CD14-positive monocyte (primary cell): ENCODE results near the gene WWOX. TPM values are rescaled to one million over a fixed set of nuclear protein-coding genes. Genes with fewer than 3 reads are reported as not detected.

Source experiments
- DNase-seq, 3 donors: peaks; one replicate each; pipeline ENCODE4 v3.0.0-alpha.2; 2011 to 2022
- H2AFZ ChIP-seq: 2 replicates; pipeline ENCODE4 v1.6.0; 2012; ENCODE audit warnings: mild to moderate bottlenecking, low read depth, low read length, inconsistent platforms; ENCODE audit not compliant: insufficient read depth, poor library complexity, severe bottlenecking
- H3K27ac ChIP-seq, 2 donors: 1 replicate in 1 of 2; 2 replicates in 1 of 2; pipeline ENCODE4 v1.5.1; 2012 to 2013; ENCODE audit warnings: low read length in 2 of 2, control low read depth in 1 of 2, inconsistent platforms in 1 of 2, low read depth in 1 of 2, mild to moderate bottlenecking in 1 of 2
- H3K27me3 ChIP-seq, 2 donors: one replicate each; pipeline versions ENCODE4 v1.6.0 to v1.6.1; 2011 to 2013; ENCODE audit warnings: low read length in 2 of 2; ENCODE audit not compliant: control insufficient read depth in 2 of 2, insufficient read depth in 2 of 2
- H3K36me3 ChIP-seq, 2 donors: replicated peaks in 1 of 2; 1 replicate in 1 of 2; 2 replicates in 1 of 2; pipeline versions ENCODE4 v1.5.1 to v1.6.1; 2012 to 2013; ENCODE audit warnings: low read length in 2 of 2, control low read depth in 1 of 2, inconsistent platforms in 1 of 2, mild to moderate bottlenecking in 1 of 2; ENCODE audit not compliant: insufficient read depth in 2 of 2, control insufficient read depth in 1 of 2
- H3K4me1 ChIP-seq, 2 donors: 1 replicate in 1 of 2; 2 replicates in 1 of 2; pipeline versions ENCODE4 v1.5.1 to v1.6.1; 2012 to 2013; ENCODE audit warnings: low read length in 2 of 2, control low read depth in 1 of 2, inconsistent platforms in 1 of 2, mild to moderate bottlenecking in 1 of 2, moderate library complexity in 1 of 2; ENCODE audit not compliant: insufficient read depth in 2 of 2, control insufficient read depth in 1 of 2
- H3K4me2 ChIP-seq: replicated peaks from 2 replicates; pipeline ENCODE3; 2012; ENCODE audit warnings: low read length, moderate library complexity, mild to moderate bottlenecking; ENCODE audit not compliant: poor library complexity, severe bottlenecking; ENCODE audit errors: extremely low read depth
- H3K4me3 ChIP-seq, 3 experiments: fragments of 200-600 bp in 1 of 3; sonication (generic) in 1 of 3; replicated peaks in 1 of 3; 1 replicate in 2 of 3; 2 replicates in 1 of 3; pipeline ENCODE4 v1.5.1; 2011 to 2013; ENCODE audit warnings: low read length in 3 of 3, mild to moderate bottlenecking in 3 of 3, control low read depth in 2 of 3, low read depth in 2 of 3, inconsistent platforms in 1 of 3, moderate library complexity in 1 of 3
- H3K79me2 ChIP-seq: 2 replicates; pipeline ENCODE4 v1.6.0; 2012; ENCODE audit warnings: mild to moderate bottlenecking, control low read depth, inconsistent platforms, low read length, moderate library complexity; ENCODE audit not compliant: insufficient read depth
- H3K9ac ChIP-seq: 2 replicates; pipeline ENCODE4 v1.6.0; 2017; ENCODE audit warnings: low read length, mild to moderate bottlenecking; ENCODE audit not compliant: insufficient read depth, poor library complexity, severe bottlenecking
- H3K9me3 ChIP-seq, 2 donors: replicated peaks in 1 of 2; 1 replicate in 1 of 2; 2 replicates in 1 of 2; pipeline versions ENCODE4 v1.5.1 to v1.6.1; 2012 to 2013; ENCODE audit warnings: low read length in 2 of 2, control low read depth in 1 of 2; ENCODE audit not compliant: control insufficient read depth in 1 of 2, insufficient read depth in 1 of 2
- H4K20me1 ChIP-seq: 2 replicates; pipeline ENCODE4 v1.6.0; 2012; ENCODE audit warnings: mild to moderate bottlenecking, low read length, control low read depth, moderate library complexity; ENCODE audit not compliant: insufficient read depth
- H3K27ac Mint-ChIP-seq, 7 donors: one replicate each; pipeline ENCODE4 v1.8.0; 2020; ENCODE audit warnings: mild to moderate bottlenecking in 7 of 7, mixed read lengths in 7 of 7, moderate library complexity in 6 of 7, inconsistent platforms in 2 of 7
- H3K27me3 Mint-ChIP-seq, 3 donors: one replicate each; pipeline ENCODE4 v1.8.0; 2021 to 2022; ENCODE audit warnings: low read depth in 3 of 3, mild to moderate bottlenecking in 3 of 3, mixed read lengths in 3 of 3, moderate library complexity in 3 of 3, inconsistent platforms in 1 of 3
- H3K36me3 Mint-ChIP-seq, 2 donors: one replicate each; pipeline ENCODE4 v1.8.0; 2020; ENCODE audit warnings: mixed read lengths in 2 of 2, inconsistent platforms in 1 of 2, mild to moderate bottlenecking in 1 of 2
- H3K4me1 Mint-ChIP-seq: one replicate; pipeline ENCODE4 v1.8.0; 2020; ENCODE audit warnings: mild to moderate bottlenecking, mixed read lengths
- H3K4me3 Mint-ChIP-seq, 2 donors: one replicate each; pipeline ENCODE4 v1.8.0; 2020; ENCODE audit warnings: mild to moderate bottlenecking in 2 of 2, mixed read lengths in 2 of 2, moderate library complexity in 1 of 2
- H3K9me3 Mint-ChIP-seq, 7 donors: one replicate each; pipeline ENCODE4 v1.8.0; 2020 to 2022; ENCODE audit warnings: mixed read lengths in 7 of 7, mild to moderate bottlenecking in 6 of 7, moderate library complexity in 6 of 7, inconsistent platforms in 2 of 7
- WGBS: methylation state at CpG from one replicate; pipeline ENCODE4 v1.1.5; 2013; ENCODE audit warnings: missing lambda C conversion rate; ENCODE audit not compliant: insufficient coverage; 5-methylcytosine and 5-hydroxymethylcytosine counted together
- intact Hi-C, 2 donors: fragments of 100-400 bp; cut with micrococcal nuclease; formaldehyde crosslinking; loops; one replicate each; pipeline versions ENCODE4 v1.15.0 to v1.15.1; 2023
- polyA plus RNA-seq, 3 donors: library from polyadenylated mRNA; depleted of rRNA in 1 of 3; unstranded in 2 of 3; stranded (reverse) in 1 of 3; fragments of 300-500 nt in 2 of 3; fragments of >200 nt in 1 of 3; fragmentation: Illumina TruSeq in 2 of 3; gene quantifications; 1 replicate in 2 of 3; 2 replicates in 1 of 3; pipeline ENCODE4 v1.2.3, GENCODE V29; 2012 to 2021
- TF ChIP-seq, protein P1 (sequence below): fragments of 200-600 bp; IDR thresholded peaks from one replicate; pipeline ENCODE4 v1.8.0; 2022; ENCODE audit warnings: antibody characterized with exemption, mild to moderate bottlenecking

The WWOX gene
- polyA plus RNA-seq, 3 donors = 4.0 to 7.0 (median 6.3) TPM

DNA sequence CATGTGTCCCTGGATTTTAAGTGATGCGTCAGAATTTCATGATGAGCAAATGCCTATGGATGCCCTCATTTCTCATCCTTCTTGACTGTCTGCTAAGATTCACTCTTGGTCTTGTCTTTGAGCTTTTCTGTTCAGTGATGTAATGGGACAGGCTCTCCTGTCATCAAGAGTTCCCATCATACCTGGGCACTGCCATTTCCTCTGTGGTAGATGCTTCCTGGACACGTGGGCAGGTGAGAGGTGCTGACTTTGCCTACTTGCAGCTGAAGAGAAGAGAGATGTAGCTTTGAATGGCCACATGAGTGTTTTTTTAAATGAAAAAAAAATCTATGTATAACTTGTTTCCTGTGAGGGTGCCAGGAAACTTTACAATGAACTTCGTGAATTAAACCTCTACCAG, 943.4 kb downstream of the WWOX start:
- Histone ChIP-seq H4K20me1 (no peaks in the 10 kb centered on the region), H3K36me3 (no peaks in the 10 kb centered on the region), H2AFZ (no peak overlapping the region), H3K27ac (no peak overlapping the region), H3K9ac (no peak overlapping the region), H3K27me3 (no peaks in the 10 kb centered on the region), H3K4me1 (no peaks in the 10 kb centered on the region), H3K4me3 (no peak overlapping the region), H3K9me3 (no peaks in the 10 kb centered on the region), H3K4me2 (no peak overlapping the region), H3K79me2 (no peaks in the 10 kb centered on the region)
- H3K36me3 Mint-ChIP-seq = no peaks in the 10 kb centered on the region
- TF ChIP-seq, protein P1, sequence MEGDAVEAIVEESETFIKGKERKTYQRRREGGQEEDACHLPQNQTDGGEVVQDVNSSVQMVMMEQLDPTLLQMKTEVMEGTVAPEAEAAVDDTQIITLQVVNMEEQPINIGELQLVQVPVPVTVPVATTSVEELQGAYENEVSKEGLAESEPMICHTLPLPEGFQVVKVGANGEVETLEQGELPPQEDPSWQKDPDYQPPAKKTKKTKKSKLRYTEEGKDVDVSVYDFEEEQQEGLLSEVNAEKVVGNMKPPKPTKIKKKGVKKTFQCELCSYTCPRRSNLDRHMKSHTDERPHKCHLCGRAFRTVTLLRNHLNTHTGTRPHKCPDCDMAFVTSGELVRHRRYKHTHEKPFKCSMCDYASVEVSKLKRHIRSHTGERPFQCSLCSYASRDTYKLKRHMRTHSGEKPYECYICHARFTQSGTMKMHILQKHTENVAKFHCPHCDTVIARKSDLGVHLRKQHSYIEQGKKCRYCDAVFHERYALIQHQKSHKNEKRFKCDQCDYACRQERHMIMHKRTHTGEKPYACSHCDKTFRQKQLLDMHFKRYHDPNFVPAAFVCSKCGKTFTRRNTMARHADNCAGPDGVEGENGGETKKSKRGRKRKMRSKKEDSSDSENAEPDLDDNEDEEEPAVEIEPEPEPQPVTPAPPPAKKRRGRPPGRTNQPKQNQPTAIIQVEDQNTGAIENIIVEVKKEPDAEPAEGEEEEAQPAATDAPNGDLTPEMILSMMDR = no peak
- no peak for DNase-seq
- no peak overlapping the region for H3K4me3 Mint-ChIP-seq
- intact Hi-C loops = no loop called here
- H3K27me3 Mint-ChIP-seq = peaks cover 0 to 1% (median 0%) of the 10 kb centered on the region in 3 donors
- H3K4me1 Mint-ChIP-seq = no peaks in the 10 kb centered on the region
- H3K9me3 Mint-ChIP-seq = no peaks in the 10 kb centered on the region
- H3K27ac Mint-ChIP-seq = no peak overlapping the region
- WGBS = 13% methylated on average over 1 of the region's 3 CpGs

GRCh38 chr16:79045191-79045590, 945.7 kb downstream of the WWOX start:
- no peak overlapping the region for H3K27ac Mint-ChIP-seq
- intact Hi-C loops = no loop called here
- no peaks in the 10 kb centered on the region for H3K9me3 ChIP-seq
- no peak overlapping the region for H3K27ac ChIP-seq
- H3K27me3 ChIP-seq = no peaks in the 10 kb centered on the region
- no peaks in the 10 kb centered on the region for H3K79me2 ChIP-seq
- no peaks in the 10 kb centered on the region for H3K36me3 Mint-ChIP-seq
- H3K4me1 Mint-ChIP-seq = no peaks in the 10 kb centered on the region
- no peak overlapping the region for H3K4me3 Mint-ChIP-seq
- DNase-seq = no peak
- H3K27me3 Mint-ChIP-seq = peaks cover 0 to 4% (median 1%) of the 10 kb centered on the region in 3 donors
- no peaks in the 10 kb centered on the region for H3K9me3 Mint-ChIP-seq
- H3K4me1 ChIP-seq = no peaks in the 10 kb centered on the region
- no CpG with 5 or more reads among the region's 2 CpGs for WGBS
- no peak overlapping the region for H3K4me2 ChIP-seq
- H3K36me3 ChIP-seq = no peaks in the 10 kb centered on the region
- no peak overlapping the region for H2AFZ ChIP-seq
- H3K9ac ChIP-seq = no peak overlapping the region
- TF ChIP-seq, protein P1 = no peak
- no peak overlapping the region for H3K4me3 ChIP-seq
- H4K20me1 ChIP-seq = no peaks in the 10 kb centered on the region
